ENCODE results near the gene CD177.
"Not testable (repeated sequence)": the region's sequence is repeated elsewhere in the genome, so short reads cannot be mapped to it uniquely, and the experiment has no call there.

- TF ChIP-seq CTCF (conservative IDR thresholded peaks at IDR 0.05); ZFX (IDR thresholded peaks at IDR 0.05): not testable (repeated sequence)
Measured at GRCh38 chr19:43365677-43366076, 12.2 kb downstream of the CD177 start.

Data from C4-2B (cell line).